WERI-Rb-1 (cell line): Measurements from ENCODE around the gene IL22RA1.

ENCODE experiments used
- DNase-seq: peaks from one replicate; pipeline ENCODE4 v3.0.0-alpha.2; 2020
- H3K27ac ChIP-seq: fragments of 250-450 bp; sonication (Bioruptor Pico); 2 replicates; pipeline ENCODE4 v1.5.1; 2020; ENCODE audit warnings: mild to moderate bottlenecking, moderate library complexity
- H3K27me3 ChIP-seq: fragments of 250-450 bp; sonication (Bioruptor Pico); 2 replicates; pipeline ENCODE4 v1.5.1; 2021; ENCODE audit warnings: mild to moderate bottlenecking, low read depth, moderate library complexity; ENCODE audit not compliant: insufficient read depth, severe bottlenecking
- H3K36me3 ChIP-seq: fragments of 250-450 bp; sonication (Bioruptor Pico); 2 replicates; pipeline ENCODE4 v1.5.1; 2020; ENCODE audit warnings: mild to moderate bottlenecking, moderate library complexity
- H3K4me3 ChIP-seq: 2 replicates; pipeline ENCODE4 v1.5.1; 2011; ENCODE audit warnings: low read depth, mild to moderate bottlenecking, control low read depth, low read length
- H3K9me3 ChIP-seq: fragments of 250-450 bp; sonication (Bioruptor Pico); 2 replicates; pipeline ENCODE4 v1.5.1; 2021; ENCODE audit warnings: mild to moderate bottlenecking, moderate library complexity; ENCODE audit not compliant: severe bottlenecking
- CTCF ChIP-seq: IDR thresholded peaks from 2 replicates; pipeline ENCODE4 v1.5.1; 2011; ENCODE audit warnings: low read depth, mild to moderate bottlenecking, control low read depth, inconsistent platforms, low read length

Gene IL22RA1

GRCh38 chr1:24139222-24139489, 3.8 kb downstream of the IL22RA1 start:
- no peaks in the 10 kb centered on the region for H3K36me3 ChIP-seq
- DNase-seq: no peak
- H3K27me3 ChIP-seq: no peaks in the 10 kb centered on the region
- no peak for TF ChIP-seq CTCF
- no peak overlapping the region for H3K27ac ChIP-seq
- H3K4me3 ChIP-seq: no peak overlapping the region
- no peaks in the 10 kb centered on the region for H3K9me3 ChIP-seq

DNA sequence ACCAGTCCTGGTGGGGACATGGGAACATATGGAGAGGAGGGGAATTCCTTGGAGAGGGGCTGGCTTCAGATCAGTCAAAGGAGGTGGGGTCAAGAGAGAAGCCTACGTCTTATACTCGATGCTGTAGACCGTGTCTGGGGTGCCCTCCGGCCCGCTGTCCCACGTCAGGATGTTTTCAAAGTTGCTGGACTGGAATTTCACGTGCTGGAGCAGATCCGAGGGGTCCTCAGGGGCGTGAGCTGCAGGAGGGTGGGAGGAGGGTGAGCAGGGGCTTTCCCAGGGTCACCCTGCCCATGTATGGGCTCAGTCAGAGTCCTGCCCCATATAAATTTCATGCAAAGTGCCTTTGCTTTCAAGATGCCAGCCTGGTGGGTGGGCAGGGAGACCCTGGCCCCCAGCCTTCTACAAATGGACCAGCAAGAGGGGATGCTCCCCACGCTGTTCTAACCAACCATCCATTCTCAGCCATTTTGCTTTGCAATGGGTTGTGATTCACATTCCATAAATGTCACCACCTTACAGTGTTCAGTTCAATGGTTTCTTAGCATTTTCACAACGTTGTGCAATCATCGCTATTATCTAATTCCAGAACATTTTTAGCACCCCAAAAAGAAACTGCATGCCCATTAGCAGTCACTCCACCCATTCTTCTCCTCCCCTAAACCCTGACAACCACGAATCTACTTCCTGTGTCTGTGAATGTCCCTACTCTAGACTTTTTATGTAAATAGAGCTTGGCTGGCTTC, 4.3 kb downstream of the IL22RA1 start:
- TF ChIP-seq CTCF: no peak
- no peak for DNase-seq
- H3K4me3 ChIP-seq: no peak overlapping the region
- H3K27ac ChIP-seq: no peak overlapping the region
- no peaks in the 10 kb centered on the region for H3K27me3 ChIP-seq
- no peaks in the 10 kb centered on the region for H3K9me3 ChIP-seq
- H3K36me3 ChIP-seq: no peaks in the 10 kb centered on the region

GRCh38 chr1:24136956-24137539, 5.9 kb downstream of the IL22RA1 start:
- Histone ChIP-seq H3K4me3 (no peak overlapping the region), H3K9me3 (no peaks in the 10 kb centered on the region), H3K27ac (peak overlapping the region; percentile 70; the same call in 1 of the 2 replicates), H3K36me3 (no peaks in the 10 kb centered on the region), H3K27me3 (no peaks in the 10 kb centered on the region)
- DNase-seq: no peak
- no peak for TF ChIP-seq CTCF

DNA sequence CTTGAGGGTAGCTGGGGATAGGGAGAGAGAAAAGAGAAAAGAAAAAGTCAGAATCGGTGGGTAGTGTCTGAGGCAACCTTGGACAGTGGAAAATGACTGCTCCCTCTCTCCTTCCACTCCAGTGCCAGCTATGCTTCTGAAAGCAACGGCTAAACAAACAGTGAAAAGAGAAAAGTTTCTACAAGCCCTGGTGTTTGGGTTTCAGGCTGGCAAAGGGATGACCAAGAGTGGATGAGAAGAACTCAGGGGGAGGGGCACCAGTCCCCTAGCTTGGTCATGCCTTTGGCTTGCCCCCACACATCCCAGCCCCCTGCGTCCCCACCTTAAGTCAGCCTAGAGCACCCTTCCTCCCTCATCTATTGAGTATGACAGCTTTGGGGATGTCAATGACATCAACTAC, 8.6 kb downstream of the IL22RA1 start:
- Histone ChIP-seq H3K4me3 (no peak overlapping the region), H3K27me3 (no peaks in the 10 kb centered on the region), H3K9me3 (peaks cover 4% of the 10 kb centered on the region), H3K27ac (no peak overlapping the region), H3K36me3 (no peaks in the 10 kb centered on the region)
- no peak for TF ChIP-seq CTCF
- no peak for DNase-seq

GRCh38 chr1:24133819-24134218, 9.1 kb downstream of the IL22RA1 start:
- peaks cover 4% of the 10 kb centered on the region for H3K9me3 ChIP-seq
- no peak for DNase-seq
- no peak for TF ChIP-seq CTCF

GRCh38 chr1:24130385-24130784, 12.6 kb downstream of the IL22RA1 start:
- no peaks in the 10 kb centered on the region for H3K27me3 ChIP-seq
- H3K4me3 ChIP-seq: no peak overlapping the region
- peaks cover 4% of the 10 kb centered on the region for H3K9me3 ChIP-seq
- H3K36me3 ChIP-seq: no peaks in the 10 kb centered on the region
- H3K27ac ChIP-seq: no peak overlapping the region
- no peak for DNase-seq
- no peak for TF ChIP-seq CTCF

More at GRCh38 chr1:24133819-24134218, 9.1 kb downstream of the IL22RA1 start:
- H3K27ac ChIP-seq: no peak overlapping the region
- H3K27me3 ChIP-seq: no peaks in the 10 kb centered on the region
- no peak overlapping the region for H3K4me3 ChIP-seq
- no peaks in the 10 kb centered on the region for H3K36me3 ChIP-seq
